ENCODE data around the gene FHIT.

Gene FHIT

DNA sequence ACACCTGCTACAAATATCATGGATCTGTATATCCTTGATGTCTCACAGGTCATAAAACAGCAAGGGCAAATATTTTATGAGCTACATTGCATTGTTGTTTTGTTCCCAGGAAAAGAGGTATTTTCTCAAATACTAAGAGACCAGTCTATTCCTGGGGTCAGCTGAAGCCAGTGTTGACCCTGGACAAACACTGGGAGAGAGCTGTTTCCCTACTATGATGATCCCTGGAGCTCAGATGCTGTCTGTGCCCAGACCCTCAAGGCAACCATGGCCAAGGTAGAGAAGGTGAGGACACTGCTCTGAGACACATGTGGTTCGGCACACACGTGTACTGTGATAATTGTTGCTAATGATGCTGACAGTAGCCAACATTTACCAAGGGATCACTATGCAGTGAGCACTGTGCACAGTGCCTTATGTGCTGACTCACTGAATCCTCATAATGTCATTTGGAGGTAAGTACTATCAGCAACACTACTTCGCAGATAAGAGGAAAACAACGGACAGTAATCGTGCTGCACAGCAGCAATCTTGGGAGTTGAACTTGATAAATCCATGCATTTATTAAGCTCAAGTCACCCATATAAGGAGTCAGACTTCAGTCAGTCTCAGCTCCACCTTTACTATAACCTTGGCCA lies 943.6 kb downstream of the FHIT start:
- no peak for DNase-seq

GRCh38 chr3:60304112-60304511 lies 947.1 kb downstream of the FHIT start:
- no peak for DNase-seq

DNA sequence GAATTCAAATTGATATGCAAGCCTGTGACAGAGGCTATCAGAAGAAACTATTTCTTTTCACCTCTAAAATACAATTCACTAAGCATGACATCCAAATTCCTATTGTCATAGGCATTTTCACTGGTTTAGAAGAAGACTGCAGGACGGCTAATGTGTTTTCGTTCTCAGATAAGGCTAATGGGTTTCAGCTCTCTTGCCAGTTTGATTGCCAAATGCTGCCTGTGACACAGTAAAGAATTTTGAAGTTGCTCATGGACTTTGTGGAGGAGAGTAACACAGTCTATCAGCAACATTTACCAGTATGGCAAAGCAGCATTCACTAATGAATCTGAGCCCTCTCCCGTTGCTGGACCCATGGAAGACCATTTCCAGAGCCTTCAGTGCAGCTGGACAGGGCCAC lies 948.1 kb downstream of the FHIT start:
- no peak for DNase-seq

DNA sequence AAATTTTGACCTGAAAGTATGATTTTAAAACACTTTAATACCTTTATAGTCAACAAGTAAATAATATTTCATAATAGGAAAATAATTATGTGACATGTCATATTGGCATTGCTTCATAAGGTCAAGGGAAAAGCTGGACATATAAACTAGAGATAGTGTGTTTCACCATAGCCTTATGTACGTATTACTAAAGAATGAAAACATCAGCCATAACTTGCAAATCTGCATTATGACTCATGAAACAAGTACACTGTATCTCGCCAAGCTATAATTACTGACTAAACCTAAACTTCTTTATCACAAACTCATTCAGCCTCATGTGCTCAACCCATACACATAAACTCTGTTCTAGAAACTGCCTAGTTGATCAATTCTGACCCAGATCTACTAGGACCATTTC lies 950.1 kb downstream of the FHIT start:
- DNase-seq, result no peak

GRCh38 chr3:60298141-60298540 lies 953.1 kb downstream of the FHIT start:
- no peak for DNase-seq

DNA sequence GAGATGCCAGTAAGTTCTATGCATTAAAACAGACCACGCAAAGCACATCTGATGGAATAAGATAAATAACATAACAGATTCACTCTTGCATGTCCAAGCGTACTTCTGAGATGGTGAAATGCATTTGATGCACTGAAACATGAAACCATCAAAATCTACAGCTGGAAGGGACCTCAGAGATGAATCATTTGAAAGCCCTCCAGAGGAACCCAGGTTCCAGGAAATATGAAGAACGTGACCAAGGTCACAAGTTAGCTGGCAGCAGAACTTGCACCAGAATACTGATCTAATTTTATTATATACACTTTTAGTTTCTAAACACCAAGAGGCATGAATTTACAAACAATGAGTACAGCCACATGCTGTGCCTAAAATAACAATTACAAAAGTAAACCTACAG lies 957.1 kb downstream of the FHIT start:
- no peak for DNase-seq

GRCh38 chr3:60291115-60291514 lies 960.1 kb downstream of the FHIT start:
- no peak for DNase-seq

GRCh38 chr3:60290122-60290492 lies 961.1 kb downstream of the FHIT start:
- no peak for DNase-seq

DNA sequence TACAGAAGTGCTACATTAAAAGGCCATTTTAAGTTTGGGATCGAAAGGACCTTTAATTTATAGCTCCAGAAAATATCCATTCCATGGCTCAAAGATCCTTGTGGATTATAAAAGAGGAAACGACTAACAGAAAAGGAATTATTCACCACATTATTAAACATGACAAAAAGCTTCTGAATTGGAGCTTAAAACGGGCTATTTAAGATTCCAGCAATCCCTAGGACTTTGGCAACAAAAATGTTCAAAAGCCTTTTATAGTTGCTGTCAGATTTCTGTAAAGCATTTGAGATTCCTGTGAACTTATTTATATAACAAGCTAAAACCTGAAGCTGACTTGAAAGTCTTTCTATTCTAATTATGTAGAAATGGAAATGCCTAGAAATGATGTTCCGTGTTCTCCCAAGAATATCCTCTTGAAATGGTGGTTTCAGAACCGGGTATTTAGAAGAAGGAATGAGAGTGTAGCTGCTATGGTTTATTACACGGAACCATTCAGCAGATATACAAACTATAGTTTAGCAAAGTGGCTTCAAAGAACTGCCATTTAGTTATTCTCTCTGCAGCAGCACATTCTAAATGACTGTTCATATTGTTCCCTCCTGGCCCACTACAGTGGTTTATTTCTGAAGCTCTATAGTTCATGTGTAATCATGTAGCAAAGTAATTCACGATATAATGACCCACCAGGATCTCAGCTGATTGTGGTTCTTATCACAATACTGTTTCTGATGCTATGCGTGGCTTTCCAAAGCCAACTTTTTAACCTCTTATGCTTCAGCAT lies 961.7 kb downstream of the FHIT start:
- DNase-seq, result no peak

- no peak for DNase-seq
Observed at GRCh38 chr3:60282866-60283265, 968.4 kb downstream of the FHIT start.

- no peak for DNase-seq
Observed at GRCh38 chr3:60281970-60282369, 969.3 kb downstream of the FHIT start.

DNA sequence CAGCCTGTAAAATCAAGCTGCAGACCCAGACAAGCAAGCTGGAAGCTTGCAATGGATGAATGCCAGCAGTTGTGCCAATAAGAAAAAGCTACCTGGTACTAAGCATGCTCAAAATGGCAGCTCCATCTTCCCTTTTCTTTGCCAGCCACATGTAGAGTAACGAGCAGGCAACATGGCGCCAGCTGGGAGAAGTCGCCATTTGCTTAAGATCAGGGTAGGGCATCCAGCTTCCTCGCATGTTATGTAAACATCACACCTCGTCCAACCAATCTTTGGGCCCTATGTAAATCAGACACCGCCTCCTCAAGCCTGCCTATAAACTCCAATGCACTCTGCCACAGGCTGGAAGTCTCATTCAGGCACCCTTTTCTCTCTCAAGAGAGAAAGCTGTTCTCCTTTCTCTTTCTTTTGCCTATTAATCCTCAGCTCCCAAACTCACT lies 973.9 kb downstream of the FHIT start:
- DNase-seq, result no peak

- no peak for DNase-seq
Observed at GRCh38 chr3:60276615-60277014, 974.6 kb downstream of the FHIT start.

DNA sequence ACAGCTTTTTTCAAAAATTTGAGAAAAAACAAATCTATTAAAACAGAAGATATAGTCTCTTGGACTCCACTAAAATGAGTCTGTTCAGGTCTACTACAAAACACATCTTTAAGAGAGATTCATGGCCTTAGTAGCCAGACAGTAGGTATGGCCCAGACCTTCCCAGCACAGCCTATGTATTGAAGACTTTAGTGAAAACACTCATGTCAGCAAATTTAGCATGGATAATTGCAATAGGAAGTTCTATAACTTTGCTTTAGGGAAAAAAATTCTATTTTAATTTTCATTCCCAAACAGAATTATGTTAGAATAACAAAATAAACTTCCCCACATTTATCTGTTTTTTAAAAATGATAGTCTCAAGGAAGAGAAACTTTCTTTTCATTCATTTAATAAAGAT lies 976.6 kb downstream of the FHIT start:
- no peak for DNase-seq

GRCh38 chr3:60274098-60274497 lies 977.2 kb downstream of the FHIT start:
- no peak for DNase-seq

DNA sequence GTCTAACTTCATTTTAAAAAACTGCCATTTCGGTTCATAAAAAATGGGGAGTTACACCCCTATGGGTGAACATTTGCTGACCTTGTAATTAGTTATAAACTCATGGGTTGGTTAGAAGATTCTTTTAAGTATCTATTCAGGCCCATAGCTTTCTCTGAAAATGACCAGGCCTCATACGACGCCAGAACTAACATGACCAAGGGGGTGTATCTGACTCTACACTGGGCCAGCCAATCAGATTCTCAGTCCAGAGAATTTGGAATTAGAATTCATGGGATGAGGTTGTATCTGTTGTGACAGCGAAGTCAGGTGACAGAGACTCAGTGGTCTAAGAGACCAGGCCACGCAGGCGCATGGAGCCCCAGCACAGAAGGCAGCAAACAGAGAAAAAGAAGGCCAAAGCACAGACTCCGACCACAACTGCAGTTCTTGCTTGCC lies 981.4 kb downstream of the FHIT start:
- no peak for DNase-seq

DNA sequence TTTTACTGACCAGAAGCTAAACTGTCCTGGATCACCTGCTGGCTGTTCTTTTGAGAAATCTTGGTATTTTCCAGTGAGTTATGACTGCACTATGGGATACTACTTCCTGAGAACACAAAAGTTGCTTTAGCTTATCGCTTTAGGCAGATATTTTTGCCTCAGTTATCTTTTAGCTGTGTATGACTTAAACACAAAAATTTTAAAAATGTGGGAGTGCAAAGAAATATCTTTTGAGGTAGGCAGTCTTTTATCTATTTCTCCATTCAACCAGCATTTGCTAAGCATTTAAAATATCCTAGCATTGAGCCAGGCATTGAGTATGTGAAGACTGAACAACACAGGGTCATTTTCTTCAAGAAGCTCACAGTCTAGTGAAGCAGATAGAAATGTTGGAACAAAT lies 981.9 kb downstream of the FHIT start:
- no peak for DNase-seq

DNA sequence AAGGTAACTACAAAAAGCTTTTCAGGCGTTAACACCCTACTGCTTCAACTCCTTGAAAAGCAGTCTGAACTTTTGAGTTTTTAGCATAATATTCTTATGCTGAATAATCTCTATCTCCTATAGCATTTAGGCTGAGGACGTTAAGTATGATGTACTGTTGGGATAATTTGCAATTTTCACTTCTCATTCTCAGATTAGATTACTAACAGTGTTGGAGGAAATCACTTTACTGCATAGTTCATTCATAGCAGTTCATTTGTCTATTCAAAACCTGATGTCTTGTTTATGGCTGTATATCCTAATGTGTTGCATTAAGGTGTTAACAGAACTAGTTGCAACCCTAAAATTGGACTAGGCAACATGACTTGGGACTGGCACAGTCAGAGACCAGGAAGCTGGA lies 983.1 kb downstream of the FHIT start:
- no peak for DNase-seq

DNA sequence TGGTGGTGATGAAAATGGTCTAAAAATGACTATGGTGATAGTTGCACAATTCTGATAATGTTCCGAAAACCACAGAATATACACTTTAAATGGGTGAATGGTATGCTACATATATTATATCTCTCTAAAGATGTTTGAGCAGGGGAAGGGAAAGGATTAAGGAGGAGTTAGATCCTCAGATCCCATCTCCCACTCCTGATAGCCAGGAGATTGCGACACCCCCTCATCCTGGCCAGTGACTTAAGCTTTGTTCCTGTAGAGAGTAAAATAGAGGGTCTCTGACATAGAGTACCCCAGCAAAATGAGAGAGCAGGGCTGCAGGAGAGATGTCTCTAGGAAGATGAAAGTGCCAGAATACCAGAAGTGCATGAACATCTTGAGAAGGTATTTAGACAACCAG lies 984.8 kb downstream of the FHIT start:
- DNase-seq, result no peak

DNA sequence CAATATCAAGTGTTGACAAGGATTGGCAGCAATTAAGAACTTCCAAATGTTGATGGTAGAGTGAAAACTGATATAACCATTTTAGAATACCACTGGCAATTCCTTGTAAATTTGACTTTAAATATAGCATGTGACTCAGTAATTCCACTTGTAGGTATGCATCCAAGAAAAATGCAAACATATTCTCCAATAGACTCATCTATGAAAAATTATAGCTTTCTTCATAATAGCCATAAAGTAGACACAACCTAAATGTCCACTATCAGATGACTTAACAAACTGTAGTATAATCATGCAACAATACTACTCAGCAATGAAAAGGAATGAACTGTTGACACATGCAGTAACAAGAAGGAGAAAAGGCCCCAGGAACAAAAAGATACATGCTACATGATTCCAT lies 988.1 kb downstream of the FHIT start:
- no peak for DNase-seq

GRCh38 chr3:60262546-60262945 lies 988.7 kb downstream of the FHIT start:
- no peak for DNase-seq

- no peak for DNase-seq
Observed at GRCh38 chr3:60260546-60260945, 990.7 kb downstream of the FHIT start.

DNA sequence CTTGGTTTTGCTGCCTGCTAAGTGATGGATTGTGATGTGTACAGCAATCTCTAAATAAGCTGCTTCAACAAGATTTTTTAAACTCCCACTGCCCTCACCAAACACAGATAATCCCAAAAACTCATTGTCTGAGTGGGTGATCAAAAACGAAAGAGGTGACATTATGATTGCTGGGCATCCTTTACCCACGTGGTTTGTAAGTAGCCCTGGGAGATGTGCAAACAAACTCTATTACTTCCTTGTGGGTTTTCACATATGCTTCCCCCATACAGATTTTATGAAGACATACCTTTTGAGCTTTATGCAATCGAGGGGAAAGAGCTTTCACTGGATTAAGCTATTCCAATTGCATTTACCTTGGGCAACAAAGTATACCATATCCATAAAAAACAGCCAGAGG lies 1000.4 kb downstream of the FHIT start:
- no peak for DNase-seq

GRCh38 chr3:60250206-60250605 lies 1001.0 kb downstream of the FHIT start:
- DNase-seq, result no peak

DNA sequence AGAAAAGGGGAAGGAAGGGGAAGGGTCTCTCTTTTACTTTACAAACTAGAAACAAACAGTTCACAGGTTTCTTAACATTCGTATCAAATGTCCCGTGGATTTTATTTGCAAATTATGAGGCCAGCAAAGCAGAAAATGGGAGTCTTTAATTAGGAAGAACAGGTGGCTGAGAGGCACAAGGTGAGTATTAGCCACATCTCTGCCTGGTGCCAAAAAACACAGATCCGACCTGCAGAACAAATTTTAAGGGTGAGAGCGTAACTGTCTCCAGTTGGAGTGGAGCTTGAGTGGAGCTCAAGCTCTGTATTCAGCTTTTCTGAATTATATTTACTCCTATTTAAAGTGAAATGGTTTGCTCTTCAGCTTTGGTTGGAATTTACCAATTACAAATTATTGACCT lies 1004.9 kb downstream of the FHIT start:
- DNase-seq, result no peak

Measured in stimulated activated CD4-positive, alpha-beta T cell treated with anti-CD3 and anti-CD28 coated beads, Interleukin-2, amount 100 ng/mL, for 48 hours (primary cell).